NCI-H2107 treated with DMSO at 0.1 percent for 48 hours (cell line): ENCODE data around the gene CCR8.
"Not testable (repeated sequence)": the region's sequence is repeated elsewhere in the genome, so short reads cannot be mapped to it uniquely, and the experiment has no call there.

Experiments used
- DNase-seq: peaks from one replicate; lab custom pipeline; 2025; ENCODE audit not compliant: unreplicated experiment; lab: John Stamatoyannopoulos, UW

Gene CCR8

GRCh38 chr3:39313289-39313688 lies 16.2 kb upstream of the CCR8 start:
- DNase-seq, result no peak

- no peak for DNase-seq
Observed at GRCh38 chr3:39315420-39315819, 14.1 kb upstream of the CCR8 start.

DNA sequence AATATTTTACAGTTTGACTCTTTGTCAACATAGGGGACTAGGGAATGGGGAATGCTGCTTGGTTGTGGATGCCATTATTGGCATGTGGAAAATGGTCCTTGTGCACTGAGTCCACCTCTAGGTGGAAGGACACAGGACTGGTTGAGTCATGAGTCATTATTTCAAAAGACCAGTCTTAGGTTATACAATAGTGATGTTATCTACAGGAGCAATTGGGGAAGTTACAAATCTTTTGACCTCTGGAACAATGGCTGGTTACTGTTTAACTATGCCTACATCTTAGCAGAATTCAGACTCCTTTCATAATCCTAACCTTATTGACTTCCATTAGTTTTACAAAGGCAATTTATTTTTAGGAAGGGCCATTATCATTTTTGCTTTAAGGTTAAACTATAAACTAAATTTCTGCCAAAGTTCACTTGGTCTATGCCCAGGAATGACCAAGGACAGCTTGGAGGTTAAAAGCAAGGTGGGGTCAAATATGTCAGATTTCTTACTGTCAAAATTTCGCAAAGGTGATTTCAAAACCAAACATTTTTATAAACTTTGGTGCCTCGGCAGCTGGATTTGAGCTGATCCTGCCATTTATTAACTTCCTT lies 11.8 kb upstream of the CCR8 start:
- DNase-seq, result no peak

GRCh38 chr3:39318301-39318700 lies 11.2 kb upstream of the CCR8 start:
- DNase-seq, result no peak

GRCh38 chr3:39319249-39319648 lies 10.3 kb upstream of the CCR8 start:
- no peak for DNase-seq

DNA sequence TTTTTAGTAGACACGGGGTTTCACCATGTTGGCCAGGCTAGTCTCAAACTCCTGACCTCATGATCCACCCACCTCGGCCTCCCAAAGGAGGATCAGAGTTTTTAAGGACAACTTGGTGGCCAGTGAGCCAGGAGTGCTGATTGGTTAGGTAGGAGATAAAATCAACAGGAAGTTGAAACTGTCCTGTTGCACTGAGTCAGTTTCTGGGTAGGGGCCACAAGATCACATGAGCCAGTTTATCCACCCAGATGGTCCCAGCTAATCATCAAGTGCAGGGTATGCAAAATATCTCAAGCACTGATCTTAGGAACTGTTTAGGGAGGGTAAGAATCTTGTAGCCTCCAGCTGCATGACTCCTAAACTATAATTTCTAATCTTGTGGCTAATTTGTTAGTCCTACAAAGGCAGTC lies 7.9 kb upstream of the CCR8 start:
- not testable (repeated sequence) for DNase-seq

- DNase-seq, result not testable (repeated sequence)
Observed at GRCh38 chr3:39322209-39322715, 7.2 kb upstream of the CCR8 start.

GRCh38 chr3:39322936-39323335 lies 6.6 kb upstream of the CCR8 start:
- DNase-seq, result no peak

- no peak for DNase-seq
Observed at GRCh38 chr3:39323494-39323893, 6.0 kb upstream of the CCR8 start.

- DNase-seq, result no peak
Observed at GRCh38 chr3:39325236-39325635, 4.3 kb upstream of the CCR8 start.

- no peak for DNase-seq
Observed at GRCh38 chr3:39327053-39327745, 2.3 kb upstream of the CCR8 start.

GRCh38 chr3:39327746-39328349 lies 1.7 kb upstream of the CCR8 start:
- no peak for DNase-seq

- DNase-seq, result no peak
Observed at GRCh38 chr3:39330824-39331223, 1.3 kb downstream of the CCR8 start.

DNA sequence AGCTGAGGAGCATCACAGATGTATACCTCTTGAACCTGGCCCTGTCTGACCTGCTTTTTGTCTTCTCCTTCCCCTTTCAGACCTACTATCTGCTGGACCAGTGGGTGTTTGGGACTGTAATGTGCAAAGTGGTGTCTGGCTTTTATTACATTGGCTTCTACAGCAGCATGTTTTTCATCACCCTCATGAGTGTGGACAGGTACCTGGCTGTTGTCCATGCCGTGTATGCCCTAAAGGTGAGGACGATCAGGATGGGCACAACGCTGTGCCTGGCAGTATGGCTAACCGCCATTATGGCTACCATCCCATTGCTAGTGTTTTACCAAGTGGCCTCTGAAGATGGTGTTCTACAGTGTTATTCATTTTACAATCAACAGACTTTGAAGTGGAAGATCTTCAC lies 3.0 kb downstream of the CCR8 start:
- DNase-seq, result no peak

DNA sequence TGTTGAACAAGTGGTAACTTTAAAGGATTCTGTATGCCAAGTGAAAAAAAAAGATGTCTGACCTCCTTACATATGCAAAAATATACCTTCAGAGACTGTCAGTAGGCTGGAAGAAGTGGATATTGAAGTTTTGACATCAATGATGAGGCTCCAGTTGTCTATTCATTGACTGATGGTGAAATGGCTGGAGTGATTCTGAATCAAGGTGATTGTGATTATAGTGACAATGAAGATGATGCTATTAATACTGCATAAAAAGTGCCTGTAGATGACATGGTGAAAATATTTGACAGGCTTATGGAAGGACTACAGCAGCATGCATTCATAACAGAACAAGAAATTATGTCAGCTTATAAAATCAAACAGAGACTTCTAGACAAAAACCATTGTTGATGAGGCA lies 4.1 kb downstream of the CCR8 start:
- no peak for DNase-seq

DNA sequence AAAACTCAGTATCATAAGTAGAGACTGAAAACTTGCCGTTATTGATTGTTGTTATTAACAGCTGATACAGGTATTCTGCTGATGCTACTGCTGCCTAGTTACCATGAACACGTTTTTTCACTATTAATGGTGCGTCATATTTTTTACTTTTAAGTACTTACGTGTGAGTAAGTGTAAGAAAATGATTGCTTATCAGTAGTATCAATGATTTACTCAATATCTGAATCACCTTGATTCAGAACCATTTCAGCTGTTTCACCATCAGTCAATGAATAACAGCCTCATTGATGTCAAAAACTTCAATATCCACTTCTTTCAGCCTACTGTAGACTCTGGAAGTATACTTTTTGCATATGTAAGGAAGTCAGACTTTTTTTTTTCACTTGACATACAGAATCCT lies 4.7 kb downstream of the CCR8 start:
- no peak for DNase-seq

GRCh38 chr3:39338201-39338600 lies 8.7 kb downstream of the CCR8 start:
- no peak for DNase-seq

- DNase-seq, result no peak
Observed at GRCh38 chr3:39339086-39339485, 9.6 kb downstream of the CCR8 start.

- no peak for DNase-seq
Observed at GRCh38 chr3:39343076-39343717, 13.7 kb downstream of the CCR8 start.

DNA sequence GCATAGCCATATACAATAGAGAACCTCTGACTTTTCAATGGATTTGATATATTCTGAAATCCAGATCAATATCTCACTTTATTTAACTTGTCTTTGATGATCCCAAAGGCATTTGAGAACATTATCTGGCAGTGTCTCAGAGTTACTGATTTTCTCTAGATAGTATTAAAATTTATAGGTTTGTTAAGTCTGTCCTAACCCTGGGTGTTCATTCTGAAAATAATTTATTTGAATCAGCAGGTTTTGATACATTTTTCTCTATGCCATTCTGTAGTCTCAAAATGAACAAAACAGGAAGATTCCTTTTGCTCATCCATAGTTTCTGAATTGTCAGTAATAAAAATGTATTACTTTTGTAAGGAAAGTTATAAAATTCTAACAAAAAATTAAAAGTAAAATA lies 14.3 kb downstream of the CCR8 start:
- DNase-seq, result no peak

GRCh38 chr3:39344746-39345344 lies 15.3 kb downstream of the CCR8 start:
- no peak for DNase-seq
